HCEC 1CT (cell line): ENCODE measurements around the gene IL17RE.
"Not testable (repeated sequence)": the region's sequence is repeated elsewhere in the genome, so short reads cannot be mapped to it uniquely, and the experiment has no call there.

Source experiments
- DNase-seq: peaks from one replicate; pipeline ENCODE4 v3.0.0-alpha.2; 2017

The IL17RE gene

DNA sequence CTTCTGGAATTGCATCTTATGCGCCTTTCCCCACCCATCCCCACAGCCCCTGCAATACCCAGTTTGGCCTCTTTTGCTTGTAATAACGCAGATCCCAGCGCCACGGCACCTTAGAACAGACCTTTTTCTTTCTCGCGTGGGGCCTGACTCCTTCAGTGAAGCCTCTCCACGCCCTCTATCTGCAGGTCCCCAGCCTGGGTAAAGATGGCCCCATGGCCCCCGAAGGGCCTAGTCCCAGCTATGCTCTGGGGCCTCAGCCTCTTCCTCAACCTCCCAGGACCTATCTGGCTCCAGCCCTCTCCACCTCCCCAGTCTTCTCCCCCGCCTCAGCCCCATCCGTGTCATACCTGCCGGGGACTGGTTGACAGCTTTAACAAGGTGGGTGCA lies 31.6 kb downstream of the IL17RE start:
- DNase-seq: no peak

DNA sequence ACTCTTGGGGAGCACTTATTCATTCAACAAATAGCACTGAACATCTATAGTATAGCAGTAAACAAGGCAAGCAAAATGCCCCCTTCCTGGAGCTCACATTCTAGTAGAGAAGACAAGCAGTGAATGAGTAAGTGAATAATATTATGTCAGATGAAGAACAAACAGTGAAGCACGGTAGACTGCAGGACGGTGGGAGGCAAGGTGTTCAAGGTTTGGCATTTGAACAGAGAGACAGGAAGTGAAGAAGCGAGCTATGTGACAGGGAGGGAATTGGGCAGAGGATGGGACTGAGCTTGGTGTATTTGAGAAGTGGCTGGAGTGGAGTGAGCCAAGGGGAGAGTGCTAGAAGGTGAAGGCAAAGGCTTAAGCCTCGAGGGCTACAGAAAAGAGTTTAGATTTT lies 32.3 kb downstream of the IL17RE start:
- no peak for DNase-seq

GRCh38 chr3:9935966-9936510 lies 33.4 kb downstream of the IL17RE start:
- no peak for DNase-seq

GRCh38 chr3:9937486-9938238 lies 35.0 kb downstream of the IL17RE start:
- DNase-seq: no peak

DNA sequence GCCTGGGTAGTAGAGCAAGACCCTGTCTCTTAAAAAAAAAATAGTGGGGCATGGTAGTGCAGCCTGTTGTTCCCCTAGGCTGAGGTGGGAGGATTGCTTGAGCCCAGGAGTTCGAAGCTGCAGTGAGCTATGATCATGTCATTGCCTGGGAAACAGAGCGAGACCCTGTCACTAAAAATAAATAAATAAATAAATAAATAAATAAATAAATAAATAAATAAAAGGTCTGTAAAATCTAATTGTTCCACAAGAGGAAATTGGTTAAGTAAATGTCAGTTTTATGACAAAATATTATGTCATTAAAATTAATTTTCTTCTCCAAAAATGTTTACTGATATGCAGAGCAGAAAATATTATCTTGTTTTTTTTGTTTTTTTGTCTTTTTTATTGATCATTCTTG lies 36.3 kb downstream of the IL17RE start:
- no peak for DNase-seq

DNA sequence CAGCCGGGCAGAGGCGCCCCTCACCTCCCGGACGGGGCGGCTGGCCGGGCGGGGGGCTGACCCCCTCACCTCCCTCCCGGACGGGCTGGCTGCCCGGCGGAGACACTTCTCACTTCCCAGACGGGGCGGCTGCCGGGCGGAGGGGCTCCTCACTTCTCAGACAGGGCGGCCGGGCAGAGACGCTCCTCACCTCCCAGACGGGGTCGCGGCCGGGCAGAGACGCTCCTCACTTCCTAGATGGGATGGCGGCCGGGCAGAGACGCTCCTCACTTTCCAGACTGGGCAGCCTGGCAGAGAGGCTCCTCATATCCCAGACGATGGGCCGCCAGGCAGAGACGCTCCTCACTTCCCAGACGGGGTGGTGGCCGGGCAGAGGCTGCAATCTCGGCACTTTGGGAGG lies 37.3 kb downstream of the IL17RE start:
- DNase-seq: not testable (repeated sequence)

- DNase-seq: no peak
These were observed 38.1 kb downstream of the IL17RE start for GRCh38 chr3:9940746-9941145.

DNA sequence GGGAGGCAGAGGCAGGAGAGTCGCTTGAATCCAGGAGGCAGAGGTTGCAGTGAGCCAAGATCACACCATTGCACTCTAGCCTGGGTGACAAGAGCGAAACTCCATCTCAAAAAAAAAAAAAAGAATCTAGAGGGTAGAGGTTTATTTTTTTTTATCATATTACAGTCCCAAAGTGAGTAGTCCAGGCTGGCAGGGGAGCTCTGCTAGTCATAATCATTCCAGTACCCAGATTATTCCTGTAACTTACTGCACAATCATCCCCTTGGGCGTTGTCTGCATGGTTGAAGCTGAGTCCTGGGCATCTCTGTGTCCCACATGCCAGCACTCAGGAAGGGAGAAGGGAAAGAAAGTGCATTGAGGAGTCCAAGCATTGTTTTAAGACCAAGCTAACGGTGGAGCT lies 39.5 kb downstream of the IL17RE start:
- DNase-seq: no peak

DNA sequence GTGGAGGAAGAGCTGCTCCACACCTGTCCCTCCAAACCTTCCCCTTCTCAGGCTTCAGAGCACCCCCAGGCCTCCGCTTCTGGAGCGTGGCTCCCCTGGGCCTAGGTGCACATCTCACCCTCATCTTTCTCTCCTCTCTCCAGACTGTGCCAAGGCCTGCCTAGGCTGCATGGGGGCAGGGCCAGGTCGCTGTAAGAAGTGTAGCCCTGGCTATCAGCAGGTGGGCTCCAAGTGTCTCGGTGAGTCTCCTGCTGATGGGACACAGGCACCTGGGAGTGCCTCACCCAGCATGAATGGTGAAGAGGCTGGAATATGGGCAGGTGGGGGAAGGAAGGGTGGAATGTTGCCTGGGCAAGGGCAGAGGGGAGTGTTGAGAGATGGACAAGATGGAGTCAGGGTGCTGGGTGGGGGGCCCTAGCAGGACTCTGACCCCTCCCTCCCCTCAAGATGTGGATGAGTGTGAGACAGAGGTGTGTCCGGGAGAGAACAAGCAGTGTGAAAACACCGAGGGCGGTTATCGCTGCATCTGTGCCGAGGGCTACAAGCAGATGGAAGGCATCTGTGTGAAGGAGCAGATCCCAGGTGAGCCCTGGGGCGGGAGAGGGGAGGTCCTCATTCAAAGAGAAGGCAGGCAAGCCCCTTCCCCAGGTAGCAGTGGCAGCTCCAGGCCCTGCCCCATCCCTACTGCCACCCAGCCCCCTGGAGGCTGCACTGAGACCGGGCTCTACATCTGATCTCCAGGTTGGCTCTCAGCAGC lies 40.5 kb downstream of the IL17RE start:
- no peak for DNase-seq

GRCh38 chr3:9944271-9944670 lies 41.6 kb downstream of the IL17RE start:
- no peak for DNase-seq

GRCh38 chr3:9945358-9945757 lies 42.7 kb downstream of the IL17RE start:
- no peak for DNase-seq

- DNase-seq: peak; percentile 92
These were observed 43.7 kb downstream of the IL17RE start for GRCh38 chr3:9946112-9947024.

DNA sequence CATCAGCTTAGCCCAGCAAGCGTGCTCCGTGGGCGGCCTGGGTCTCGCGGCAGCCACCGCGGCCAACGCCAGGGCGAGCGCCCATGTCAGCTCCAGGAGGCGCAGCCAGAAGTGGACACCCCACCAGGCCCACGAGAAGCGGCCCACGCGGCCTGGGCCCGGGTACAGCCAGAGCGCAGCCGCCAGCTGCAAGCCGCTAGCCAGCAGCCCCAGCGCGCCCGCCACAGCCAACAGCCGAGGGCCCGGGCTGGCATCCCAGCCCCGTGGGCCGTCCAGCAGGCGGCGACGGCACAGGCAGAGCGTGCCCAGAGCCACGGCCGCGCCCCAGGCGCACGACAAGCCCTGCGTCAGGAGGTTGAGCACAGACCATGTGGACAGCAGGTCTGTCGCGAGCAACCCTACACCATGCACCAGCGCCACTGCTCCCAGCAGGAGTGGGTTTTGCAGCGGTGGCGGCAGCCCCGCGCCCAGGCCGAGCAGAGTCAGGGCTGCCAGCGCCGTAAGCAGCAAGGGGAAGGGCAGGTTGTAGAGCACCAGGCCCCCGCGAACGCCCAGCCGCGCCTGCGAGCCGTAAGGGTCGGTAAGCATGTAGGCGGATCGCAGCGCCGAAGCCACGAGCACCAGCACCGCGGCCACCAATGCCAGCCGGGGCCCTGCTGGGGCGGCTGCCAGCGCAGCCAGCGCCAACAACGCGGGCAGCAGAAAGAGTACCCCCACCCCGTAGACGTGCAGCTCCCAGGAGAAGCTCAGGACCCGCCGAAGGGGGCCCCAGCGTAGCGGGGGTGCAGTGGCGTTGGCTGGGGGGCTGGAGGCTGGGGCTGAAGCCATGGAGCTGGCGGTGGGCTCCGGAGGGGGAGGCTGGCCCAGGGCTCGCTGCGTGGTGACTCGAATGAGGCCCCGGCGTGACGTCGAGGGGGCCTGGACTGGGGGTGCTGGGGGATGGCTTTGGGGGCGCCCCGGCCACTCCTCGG lies 44.7 kb downstream of the IL17RE start:
- peak; percentile 72 for DNase-seq

DNA sequence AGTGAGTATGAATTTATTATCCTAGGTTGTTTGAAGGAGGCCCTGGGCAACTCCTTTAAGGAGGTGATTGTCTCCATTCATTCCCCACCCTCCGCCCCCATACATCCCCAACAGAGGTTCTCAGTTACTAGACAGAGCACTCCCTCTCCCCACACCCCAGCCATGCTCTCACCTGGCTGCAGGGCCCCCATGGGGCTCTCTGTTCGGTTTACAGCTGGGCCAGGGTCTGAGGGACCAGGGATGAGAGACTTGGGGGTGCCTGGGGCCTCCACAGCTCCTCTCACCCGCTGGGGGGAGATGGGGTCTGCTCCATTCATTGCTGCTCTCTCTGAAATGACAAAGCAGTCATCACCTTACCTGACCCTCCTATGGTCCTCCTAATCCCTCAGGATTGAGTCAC lies 45.9 kb downstream of the IL17RE start:
- no peak for DNase-seq

GRCh38 chr3:9949115-9949514 lies 46.5 kb downstream of the IL17RE start:
- no peak for DNase-seq

GRCh38 chr3:9949626-9950025 lies 47.0 kb downstream of the IL17RE start:
- DNase-seq: no peak

DNA sequence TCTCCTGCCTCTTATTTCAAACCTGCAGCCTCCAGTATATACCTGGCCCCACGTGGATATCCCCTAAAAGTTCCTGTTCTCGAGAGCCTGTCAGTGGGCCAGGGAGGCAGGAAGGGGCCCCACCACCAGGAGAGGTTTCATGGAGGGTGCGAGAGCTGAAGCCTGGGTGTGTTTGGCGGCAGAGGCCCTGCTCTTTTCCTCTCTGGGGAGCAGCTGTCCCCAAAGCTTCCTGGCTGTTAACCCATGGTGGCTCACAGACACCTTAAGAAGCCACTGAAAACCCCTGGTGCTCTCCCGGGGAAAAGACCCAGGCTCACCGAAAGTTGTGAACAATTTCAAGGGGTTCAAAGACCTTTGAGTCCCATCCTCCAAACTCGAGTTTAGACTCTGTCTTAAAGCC lies 48.5 kb downstream of the IL17RE start:
- no peak for DNase-seq

DNA sequence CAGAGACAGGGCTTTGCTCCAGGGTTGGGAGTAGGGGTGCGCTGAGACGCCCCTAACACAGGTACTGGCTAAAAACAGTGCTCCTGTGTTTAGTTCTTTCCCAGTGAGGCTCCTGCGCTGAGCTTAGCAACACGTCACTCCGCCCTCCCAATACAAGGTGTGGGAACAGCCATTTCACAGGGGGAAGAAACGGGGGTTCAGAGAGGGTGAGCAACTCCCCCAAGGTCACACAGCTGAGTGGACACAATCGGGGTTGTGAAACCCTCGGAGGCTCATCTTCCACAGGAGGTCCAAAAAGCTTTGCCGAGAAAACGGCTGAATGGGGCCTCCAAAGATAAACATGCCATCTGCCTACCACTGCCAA lies 48.9 kb downstream of the IL17RE start:
- no peak for DNase-seq

- DNase-seq: no peak
These were observed 49.5 kb downstream of the IL17RE start, which contains the start of gene PRRT3 for GRCh38 chr3:9951962-9952805. TSS of gene PRRT3 (minus strand) at chr3:9952408. CDS start at chr3:9950115, 2,293 bp downstream.

DNA sequence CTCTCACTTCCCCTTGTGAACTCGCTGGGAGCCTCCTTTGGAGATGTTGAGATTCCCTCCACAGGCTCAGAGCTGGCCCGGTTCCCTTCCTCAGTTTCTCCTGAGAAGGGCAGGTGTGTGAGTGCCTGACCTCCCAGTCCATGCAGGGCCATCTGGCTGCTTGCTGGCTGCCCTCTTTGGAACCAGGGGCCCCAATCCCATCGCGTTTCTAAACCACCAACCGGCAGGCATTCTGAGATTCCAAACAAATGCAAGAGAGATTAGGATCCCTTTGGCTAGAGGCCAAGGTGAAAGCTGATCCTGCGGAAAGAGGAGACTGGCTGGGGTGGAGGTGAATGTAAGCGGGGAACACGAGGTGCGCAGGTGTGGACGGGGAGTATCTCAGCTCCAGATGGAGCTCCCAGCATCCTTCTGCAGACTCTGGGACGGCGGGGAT lies 52.4 kb downstream of the IL17RE start:
- DNase-seq: no peak
